Measurements from ENCODE around the gene VAPA.

Gene VAPA

GRCh38 chr18:9943311-9943710, 29.5 kb downstream of the VAPA start:
- DNase-seq: peak in 2 of 14 donors; percentile 16 to 24

- no peak for DNase-seq
Observed at GRCh38 chr18:9944805-9945204, 31.0 kb downstream of the VAPA start.

- DNase-seq: no peak
Observed at GRCh38 chr18:9946831-9947230, 33.0 kb downstream of the VAPA start.

GRCh38 chr18:9947248-9947647, 33.4 kb downstream of the VAPA start:
- DNase-seq: no peak

- no peak for DNase-seq
Observed at GRCh38 chr18:9949315-9949714, 35.5 kb downstream of the VAPA start.

GRCh38 chr18:9949861-9950260, 36.0 kb downstream of the VAPA start:
- no peak for DNase-seq

GRCh38 chr18:9950289-9951016, 36.6 kb downstream of the VAPA start:
- no peak for DNase-seq

- peak in 3 of 14 donors; percentile 15 to 28 (median 15) for DNase-seq
Observed at GRCh38 chr18:9951022-9951859, 37.4 kb downstream of the VAPA start.

GRCh38 chr18:9952633-9953416, 39.0 kb downstream of the VAPA start:
- DNase-seq: no peak

GRCh38 chr18:9958861-9959399, 45.1 kb downstream of the VAPA start:
- no peak for DNase-seq

- DNase-seq: no peak
Observed at GRCh38 chr18:9959564-9959963, 45.7 kb downstream of the VAPA start.

GRCh38 chr18:9960258-9960904, 46.6 kb downstream of the VAPA start:
- DNase-seq: no peak

- DNase-seq: no peak
Observed at GRCh38 chr18:9961041-9961440, 47.2 kb downstream of the VAPA start.

GRCh38 chr18:9965711-9966624, 52.2 kb downstream of the VAPA start:
- no peak for DNase-seq

GRCh38 chr18:9968081-9968848, 54.4 kb downstream of the VAPA start:
- no peak for DNase-seq

- no peak for DNase-seq
Observed at GRCh38 chr18:9969247-9969646, 55.4 kb downstream of the VAPA start.

GRCh38 chr18:9971313-9971920, 57.6 kb downstream of the VAPA start:
- peak in 10 of 14 donors; percentile 22 to 78 (median 42) for DNase-seq

- no peak for DNase-seq
Observed at GRCh38 chr18:9973470-9973869, 59.7 kb downstream of the VAPA start.

- no peak for DNase-seq
Observed at GRCh38 chr18:9974279-9974915, 60.6 kb downstream of the VAPA start.

Data from C1 segment of cervical spinal cord (tissue), 14 donors.